ENCODE data around the gene SMAD6.

Gene SMAD6

DNA sequence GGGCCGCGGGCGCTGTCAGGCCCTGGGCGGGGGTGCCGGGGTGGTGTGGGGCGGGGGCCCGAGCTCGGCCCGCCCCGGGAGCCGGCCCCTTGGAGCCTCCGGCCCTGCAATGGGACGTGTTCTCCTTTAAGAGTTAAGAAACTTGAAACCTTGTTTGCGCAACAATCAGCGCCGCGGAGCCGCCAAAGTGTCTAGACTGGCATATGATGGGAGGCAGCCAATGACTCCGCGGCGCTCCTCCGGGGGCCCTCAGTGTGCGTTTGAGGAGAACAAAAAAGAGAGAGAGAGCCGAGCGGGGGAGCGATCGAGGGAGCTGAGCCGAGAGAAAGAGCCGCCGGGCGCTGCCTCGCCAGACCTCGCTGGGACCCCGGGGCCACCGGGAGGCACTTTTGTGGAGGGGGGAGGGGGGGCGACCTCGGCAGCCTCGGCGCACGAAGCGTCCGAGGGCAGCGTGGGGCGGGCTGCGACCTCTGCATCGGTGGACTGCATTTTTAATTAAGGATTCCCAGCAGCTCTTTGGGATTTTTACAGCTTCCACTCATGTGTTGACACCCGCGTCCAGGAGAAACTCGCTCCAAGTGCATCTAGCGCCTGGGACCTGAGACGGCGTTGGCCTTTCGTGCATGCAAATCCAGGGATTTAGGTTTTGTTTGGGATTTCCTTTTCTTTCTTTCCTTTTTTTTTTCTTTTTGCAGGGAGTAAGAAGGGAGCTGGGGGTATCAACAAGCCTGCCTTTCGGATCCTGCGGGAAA lies at the start of gene SMAD6:
TSS of gene SMAD6 (plus strand) at position 202 of the 752 bp plus-strand sequence. CDS start 1,023 bp downstream, outside the sequence.
- peak; percentile 83 for DNase-seq

DNA sequence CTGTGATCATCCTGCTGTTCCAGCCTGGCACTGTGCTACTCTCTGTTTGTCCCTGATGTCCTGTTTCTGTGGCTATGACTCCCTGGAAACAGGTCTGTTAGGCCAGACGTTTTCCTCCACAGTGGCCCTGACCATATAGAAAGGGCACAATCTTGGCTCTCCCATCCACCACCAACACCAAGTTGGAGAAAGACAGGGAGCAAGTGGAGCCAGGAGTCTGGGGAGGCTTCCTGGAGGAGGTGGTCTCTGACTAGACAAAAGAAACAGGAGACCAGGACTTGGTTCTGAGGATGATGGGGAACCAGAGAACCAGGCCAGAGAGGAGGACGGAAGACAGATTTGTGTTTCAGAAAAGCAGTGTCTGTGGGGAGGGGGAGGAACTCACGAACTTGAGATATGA lies 49.2 kb upstream of the SMAD6 start:
- DNase-seq, result no peak

DNA sequence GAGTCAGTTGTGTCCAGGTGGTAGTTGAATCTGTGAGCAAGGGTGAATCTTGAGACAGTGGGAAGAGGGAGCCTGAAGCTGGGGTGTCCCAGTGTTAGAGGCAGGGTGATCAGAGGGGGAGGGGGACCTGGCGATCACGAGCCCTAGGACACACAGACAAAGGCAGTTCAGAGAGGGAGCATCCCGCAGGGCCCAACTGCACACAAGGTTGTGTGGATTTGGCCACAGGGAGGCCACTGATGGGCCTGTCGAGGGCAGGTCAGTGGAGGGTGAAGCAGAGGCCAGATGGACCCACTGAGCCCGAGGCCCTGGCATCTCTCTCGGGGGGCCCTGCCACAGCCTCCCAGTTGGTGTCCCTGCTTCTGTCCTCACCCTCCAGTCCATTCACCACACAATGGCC lies 48.6 kb upstream of the SMAD6 start:
- no peak for DNase-seq

DNA sequence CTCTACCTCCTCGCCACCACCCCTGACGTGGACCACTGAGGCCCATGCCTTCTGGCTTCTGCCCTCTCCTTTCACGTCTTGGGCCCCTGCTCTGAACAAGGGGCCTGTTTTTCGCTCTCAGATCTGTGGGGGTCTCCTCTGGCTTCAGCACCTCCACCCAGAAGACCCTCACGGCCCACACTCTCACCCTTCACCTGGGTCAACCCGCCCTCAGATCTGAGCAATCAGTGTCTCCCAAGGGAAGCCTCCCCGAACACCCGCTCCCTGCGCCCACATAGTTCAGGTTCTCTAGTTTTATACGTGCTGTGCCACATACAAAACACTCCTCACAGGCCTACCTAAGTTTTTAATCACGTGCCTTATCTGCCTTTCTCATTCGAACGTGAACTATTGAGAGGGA lies 48.2 kb upstream of the SMAD6 start:
- no peak for DNase-seq

DNA sequence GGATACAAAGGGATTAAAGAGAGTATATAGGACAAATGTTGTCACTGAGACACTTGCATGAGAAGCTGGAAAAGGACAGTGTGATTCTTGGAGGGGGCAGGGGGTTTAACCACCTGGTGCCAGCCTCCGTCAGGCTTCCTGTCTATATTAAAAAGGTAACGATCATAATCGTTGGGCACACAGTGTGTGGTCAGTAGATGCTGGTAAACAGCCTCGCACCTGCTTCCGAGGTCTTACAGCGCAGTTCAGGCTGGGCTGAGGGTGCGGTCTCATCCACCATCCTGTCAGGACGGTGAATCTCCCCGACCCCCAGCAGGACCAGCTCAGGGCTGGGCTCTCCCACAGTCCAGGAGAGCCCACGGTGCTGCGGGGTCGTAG lies 47.7 kb upstream of the SMAD6 start:
- DNase-seq, result no peak

DNA sequence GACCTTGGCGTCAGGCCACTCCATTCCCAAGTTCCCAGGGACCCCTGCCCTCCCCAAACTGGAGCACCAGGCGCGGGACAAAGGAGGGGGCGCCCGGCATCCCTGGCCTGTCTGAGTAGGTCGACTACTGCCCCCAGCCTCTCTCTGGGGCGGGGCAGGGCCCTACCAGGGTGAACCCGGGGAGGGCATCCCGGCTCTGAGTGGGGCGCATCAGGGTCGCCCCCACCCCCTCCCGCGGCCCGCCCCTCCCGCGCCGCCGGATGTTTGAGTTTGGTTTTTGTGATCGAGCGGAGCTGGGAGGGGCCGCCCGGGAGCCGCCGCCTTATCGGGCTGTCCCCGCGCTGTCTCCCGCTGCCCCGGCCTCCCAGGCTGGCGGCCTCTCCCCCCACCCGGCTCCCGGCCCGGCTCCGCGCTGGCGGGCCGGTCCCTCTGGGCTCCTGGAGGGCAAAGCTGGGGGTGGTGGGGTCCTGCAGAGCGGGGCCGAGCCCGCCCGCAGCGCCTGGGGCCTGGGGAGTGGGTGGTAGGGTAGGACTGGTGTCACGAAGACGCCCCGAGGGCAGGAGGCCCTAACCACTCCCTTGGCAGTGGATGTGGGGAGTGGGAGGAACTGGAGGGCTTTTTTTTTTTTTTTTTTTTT lies 47.2 kb upstream of the SMAD6 start:
- no peak for DNase-seq

DNA sequence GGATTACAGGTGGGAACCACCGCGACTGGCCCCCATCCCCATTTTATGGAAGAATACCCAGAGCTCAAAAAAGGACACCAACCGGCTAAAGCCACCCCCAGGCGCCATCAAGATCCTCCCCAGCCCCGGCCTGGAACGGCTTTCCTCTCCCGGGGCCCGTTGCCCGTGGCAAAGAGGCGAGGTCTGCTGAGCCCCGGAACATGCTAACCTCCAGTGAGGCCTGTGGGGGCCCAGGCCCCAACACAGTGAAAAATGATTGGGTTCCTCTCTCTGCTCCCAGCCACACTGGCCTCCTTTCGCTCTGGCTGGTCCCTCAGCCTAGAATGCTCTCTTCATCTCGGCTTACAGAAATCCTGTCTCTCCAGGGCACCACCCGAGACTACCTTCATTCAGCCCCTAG lies 46.5 kb upstream of the SMAD6 start:
- DNase-seq, result no peak

DNA sequence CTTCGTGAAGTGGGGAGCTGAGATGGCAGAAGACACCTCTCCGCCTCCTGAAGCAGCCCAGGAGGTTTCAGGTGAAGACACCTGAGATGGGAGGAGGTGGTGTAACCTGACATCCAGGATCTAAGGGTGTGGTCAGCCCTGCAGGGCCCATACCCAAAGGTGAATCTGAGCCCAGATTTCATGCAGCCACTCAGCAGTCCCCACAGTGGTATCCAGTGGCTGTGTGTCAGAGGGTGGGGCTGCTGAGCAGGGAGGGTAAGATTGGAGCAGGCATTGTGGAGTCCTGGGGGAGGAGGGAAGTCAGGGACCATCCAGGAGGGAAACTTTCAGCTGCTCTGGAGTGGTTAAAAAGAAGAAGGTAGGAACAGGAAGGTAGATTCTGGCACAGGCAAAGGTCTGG lies 46.0 kb upstream of the SMAD6 start:
- DNase-seq, result no peak

DNA sequence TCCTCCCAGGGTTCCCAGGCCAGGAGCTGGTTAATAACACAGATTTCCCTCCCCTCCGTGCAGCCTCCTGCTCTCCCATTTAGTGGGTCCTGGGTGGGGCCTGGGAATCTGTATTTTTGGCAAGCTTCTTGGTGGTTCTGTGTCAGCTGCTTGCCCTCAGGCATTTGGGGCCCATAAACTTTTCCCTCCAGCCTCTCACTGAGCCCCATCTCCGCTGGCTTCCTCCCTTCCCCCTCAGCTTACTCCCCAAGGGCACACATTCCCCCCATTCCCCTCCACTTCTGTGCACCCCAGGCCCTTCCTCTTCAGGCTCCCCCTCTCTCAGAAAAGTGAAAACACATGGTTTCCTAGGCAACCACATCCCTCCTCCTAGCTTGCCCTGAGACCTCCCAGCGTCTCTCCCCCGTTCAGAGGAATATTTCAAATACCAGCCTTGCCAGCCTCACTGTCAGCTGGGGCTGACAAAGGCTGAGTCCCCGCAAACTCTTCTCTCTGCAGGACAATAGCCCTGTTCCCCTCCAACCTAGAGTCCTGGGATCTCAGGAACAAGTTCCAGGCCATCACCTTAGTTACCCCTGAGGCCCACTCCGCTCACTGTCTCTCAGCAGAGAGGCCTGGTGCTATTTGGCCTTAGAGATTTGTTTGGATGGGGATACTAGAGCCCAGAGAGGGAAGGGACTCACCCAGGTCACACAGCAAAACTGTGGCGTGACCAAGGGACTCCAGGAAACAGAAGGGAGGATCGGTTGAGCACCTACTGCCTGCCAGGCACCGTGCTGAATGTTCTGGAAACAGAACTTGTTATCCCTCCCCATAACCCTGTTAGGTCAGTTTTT lies 44.6 kb upstream of the SMAD6 start:
- no peak for DNase-seq

DNA sequence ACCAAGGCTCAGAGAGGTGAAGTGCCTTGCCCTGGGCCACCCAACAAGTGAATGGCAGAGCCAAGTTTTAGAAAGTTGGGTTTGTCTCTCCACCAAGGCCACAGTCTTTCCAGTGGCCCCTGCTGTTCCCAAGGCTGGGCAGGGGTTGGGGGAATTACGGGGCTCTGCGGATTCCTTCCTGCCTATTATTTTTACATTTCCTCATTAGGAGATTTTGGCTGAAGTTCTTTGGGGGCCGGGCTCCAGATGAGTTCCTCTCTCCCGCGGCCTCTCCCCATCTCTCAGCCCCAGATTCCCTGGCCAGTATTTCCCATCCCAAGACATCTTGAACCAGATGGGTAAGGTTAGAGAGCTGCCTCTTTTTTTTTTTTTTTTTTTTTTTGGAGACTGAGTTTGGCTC lies 44.0 kb upstream of the SMAD6 start:
- no peak for DNase-seq

DNA sequence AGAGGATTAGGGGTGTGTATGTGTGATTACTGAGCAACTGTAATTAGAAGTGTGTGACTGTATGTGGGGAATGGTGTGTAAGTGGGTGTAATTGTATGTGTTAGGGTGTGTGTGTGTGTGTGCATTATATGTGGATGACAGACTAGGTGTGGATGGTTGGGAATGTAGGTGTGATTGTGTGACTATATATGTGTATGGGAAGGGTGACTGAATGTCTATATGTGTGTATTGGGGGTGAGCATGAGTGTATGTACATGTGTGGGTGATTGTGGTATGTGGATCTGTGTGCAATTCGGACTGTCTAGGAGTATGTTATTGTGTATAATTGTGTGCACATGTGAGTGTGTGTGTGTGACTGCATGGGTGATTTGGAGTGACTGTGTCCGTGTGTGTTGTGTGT lies 43.2 kb upstream of the SMAD6 start:
- no peak for DNase-seq

DNA sequence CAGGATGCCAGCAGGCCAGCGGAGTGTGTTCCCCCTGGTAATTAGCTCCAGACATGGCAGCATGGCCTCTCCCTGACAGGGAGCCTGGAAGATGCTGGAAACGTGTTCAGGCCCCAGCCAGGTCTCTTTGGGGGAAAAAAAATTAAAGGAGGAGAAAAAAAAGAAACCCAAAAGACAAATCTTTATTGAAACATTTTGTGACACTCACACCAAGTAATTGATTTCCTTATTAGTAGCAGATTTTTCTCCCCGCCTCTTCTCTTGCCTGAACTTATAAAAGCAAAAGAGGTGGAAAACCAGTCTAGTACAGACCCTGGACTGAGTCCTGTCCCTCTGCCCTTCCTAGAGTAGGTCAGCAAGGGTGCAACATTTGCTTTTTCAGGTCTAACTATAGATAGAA lies 42.7 kb upstream of the SMAD6 start:
- no peak for DNase-seq

DNA sequence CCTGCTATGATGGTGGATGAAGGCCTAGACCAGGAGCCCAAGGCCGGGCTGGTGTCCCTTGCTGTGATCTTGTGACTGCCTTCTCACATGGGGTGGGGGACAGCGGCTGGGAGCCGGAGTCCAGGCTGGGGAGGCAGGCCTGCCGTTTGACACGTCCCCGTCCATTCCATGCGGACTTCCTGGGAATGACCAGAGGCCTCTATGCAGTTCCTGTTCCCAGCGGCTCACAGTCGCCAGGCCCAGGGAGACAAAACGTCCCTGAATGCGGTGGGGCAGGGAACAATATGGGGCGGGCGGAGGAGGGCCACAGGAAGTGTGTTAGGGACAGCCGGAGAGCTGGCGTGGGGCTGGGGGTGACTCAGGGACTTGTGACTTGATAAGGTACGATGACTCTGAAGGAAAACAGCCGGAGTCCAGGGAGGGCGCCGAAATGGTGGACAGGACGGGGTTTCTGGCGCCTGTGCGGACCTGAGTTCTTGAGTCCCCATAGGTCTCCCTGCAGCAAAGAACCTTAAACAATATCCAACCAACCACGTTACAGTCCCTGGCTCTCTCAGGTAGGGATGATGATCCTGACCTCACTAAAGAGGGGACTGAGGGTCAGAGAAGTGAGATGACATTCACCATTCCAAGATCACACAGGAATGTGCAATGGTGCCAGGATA lies 40.5 kb upstream of the SMAD6 start:
- no peak for DNase-seq

DNA sequence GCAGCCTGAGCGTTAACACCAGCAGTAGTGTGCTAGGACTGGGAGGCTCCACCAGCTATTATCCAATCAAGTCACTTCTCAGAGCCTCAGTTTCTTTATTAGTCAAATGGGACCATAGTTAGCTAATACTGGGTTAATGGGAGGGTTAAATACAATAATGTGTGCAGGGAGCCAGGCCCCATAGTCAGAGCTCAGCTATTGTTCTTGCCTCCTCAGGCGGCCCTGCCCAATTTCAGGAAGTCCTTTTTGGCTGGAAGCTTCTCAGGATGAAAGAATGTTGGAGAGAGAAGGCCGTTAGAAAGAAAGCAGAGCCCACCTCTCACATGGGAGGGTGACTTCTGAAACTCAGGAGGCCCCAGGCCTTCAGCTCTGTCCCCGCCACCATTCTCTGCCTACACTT lies 39.5 kb upstream of the SMAD6 start:
- DNase-seq, result no peak

DNA sequence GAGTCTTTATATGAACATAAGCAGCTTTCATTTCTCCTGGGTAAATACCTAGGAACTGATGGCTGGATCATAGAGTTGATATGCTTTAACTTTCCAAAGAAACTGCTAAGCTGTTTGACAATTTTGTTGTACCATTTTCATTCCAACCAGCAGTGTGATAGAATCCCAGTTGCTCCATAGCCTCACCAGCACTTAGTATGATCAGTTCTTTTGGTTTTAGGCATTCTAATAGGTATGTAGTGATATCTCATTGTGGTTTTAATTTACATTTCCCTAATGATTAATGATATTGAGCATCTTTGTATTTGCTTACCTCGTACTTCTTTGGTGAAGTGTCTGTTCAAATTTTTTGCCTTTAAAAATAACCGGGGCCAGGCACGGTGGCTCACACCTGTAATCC lies 38.4 kb upstream of the SMAD6 start:
- DNase-seq, result no peak

DNA sequence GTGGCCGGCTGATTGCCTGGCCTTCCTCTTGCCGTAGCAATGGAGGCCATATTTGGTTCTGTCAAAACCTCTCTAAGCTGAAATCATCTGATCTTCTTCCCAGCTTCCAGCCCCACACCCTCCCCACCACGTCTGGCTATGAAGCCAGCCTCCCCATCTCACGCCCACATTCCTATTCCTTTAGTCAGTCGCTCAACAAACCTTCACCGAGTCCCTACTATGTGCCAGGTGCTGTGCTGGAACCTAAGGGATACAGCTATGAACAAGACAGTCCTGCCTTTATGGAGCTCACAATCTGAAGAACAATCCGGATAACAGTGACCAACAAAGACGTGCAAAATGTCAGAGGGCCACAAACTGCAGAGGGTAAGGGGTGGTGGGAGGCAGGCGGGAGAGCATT lies 31.9 kb upstream of the SMAD6 start:
- no peak for DNase-seq

DNA sequence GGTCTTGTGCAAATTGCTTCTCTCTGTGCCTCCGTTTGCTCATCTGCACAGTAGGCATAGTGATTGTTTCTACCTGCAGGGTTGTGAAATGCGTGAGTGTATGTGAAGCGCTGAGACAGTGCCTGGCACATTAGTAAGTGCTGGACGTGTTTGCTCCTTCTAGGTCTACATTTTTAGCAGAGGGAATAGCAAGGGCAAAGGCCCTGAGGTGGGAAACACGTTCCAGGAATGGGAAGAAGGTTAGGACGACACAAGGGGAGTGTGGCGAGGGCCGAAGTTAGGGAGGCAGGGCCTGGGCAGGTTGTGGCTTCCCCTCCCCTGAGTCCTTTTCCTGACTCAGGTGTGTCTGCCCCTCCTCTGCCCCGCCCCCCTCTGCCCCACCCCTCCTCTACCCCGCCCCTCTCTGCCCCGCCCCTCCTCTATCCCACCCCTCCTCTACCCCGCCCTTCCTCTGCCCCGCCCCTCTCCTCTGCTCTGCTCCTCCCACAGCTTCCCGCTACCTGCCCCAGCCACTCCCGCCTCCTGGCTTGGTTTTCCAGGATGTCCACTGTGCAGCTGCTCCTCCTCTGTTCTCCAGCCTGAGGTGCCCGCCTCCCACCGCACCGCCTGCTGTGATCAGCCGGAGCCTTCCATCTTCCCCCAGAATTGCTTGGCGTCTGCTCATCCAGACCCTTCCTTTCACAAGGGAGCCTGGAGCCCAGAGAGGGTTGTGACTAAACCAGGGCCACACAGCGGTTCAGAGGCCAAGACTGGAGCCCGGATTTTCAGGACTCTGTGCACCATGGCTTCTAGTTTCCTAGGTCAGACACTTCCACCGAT lies 31.1 kb upstream of the SMAD6 start:
- peak; percentile 92 for DNase-seq

DNA sequence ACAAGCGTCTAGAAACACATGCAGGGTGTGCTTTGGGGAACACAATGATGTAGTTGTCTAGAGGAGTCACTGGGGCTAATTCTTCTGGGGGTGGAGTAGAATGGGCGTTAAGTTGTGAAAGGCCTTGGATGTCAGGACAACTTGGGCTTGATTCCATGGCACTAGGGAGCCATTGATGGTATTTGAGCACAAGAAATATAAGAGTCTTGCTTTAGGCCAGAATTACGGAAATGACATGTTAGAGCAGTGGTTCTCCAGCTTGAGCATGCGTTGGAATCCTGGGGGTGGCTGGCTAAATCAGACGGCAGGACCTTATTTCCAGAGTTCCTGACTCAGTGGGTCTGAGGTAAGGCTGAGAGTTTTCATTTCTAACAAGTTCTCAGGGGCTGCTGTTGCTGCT lies 29.2 kb upstream of the SMAD6 start:
- no peak for DNase-seq

DNA sequence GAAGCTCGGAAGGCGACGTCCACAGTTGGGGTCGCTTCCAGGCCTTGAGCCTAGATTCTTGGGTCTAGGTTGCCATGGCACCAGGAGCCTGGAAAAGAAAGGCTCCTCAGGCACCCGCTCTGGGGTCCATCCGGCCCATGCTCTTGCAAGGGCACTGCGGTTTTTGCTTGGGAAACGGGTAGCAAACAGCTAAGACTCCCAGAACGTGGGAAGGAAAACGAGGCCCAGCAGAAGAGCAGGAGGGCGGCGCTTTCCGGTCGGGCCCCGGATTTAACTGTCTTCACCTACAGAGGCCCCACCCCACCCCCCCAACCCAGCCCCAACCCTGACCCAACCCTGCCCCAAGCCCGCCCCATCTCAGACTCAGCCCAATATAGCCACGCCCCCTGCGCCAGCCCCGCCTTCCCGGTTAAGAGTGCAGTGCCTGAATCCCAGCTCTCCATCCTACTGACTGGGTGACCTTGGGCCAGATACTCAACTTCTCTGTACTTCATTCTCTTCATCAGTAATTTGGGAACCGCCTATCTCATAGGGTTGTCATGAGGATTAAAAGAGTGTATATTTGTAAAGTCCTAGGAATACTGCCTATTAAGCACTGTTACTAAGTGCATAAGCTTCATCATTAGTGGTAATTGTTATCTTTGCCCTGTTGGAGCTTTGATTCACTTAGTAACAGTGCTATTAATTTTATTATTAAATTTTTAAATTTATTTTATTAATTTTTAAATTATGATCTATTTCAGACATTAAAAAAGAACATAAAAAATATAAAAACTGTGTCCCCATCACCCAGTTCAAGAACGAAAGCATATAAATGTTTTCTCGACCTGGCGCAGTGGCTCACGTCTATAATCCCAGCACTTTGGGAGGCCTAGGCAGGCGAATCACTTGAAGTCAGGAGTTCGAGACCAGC lies 28.4 kb upstream of the SMAD6 start:
- no peak for DNase-seq

DNA sequence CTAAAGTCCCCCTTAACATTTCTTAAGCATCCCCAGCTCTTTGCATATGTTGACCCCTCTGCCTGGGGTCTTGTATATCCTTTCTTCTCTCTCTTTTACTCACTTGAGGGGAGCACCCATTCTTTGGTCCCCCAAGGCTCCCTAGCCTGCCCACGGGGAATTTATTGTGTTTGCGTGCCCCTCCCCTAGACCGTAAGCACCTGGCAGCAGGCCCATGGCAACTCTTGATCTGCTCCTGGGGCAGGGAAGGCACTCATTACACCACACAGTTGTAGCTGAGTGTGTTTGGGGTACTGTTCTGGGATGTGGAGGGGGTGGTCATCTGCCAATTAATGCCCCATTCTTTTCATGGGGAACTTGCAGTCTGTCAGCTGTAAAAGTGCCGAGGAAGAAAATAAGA lies 27.3 kb upstream of the SMAD6 start:
- DNase-seq, result no peak

DNA sequence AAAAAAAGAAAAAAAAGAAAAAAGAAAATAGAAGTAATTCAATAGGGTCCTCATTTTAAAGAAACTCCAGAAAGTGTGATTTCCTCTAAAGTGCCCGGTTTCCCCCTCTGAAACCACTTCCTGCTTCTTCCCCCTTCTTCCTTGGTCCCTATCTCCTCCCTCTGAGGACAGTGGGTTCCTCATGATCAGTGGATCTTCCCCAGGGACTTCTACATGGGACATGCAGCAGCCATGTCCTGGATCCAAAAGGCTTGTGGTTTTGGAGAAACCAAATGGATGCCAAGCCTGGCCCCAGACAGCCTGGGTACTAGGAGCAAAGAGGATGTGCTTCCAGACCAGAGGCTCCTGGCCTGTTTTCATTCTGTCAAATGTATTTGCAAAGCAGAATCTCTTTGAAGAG lies 26.6 kb upstream of the SMAD6 start:
- DNase-seq, result no peak

DNA sequence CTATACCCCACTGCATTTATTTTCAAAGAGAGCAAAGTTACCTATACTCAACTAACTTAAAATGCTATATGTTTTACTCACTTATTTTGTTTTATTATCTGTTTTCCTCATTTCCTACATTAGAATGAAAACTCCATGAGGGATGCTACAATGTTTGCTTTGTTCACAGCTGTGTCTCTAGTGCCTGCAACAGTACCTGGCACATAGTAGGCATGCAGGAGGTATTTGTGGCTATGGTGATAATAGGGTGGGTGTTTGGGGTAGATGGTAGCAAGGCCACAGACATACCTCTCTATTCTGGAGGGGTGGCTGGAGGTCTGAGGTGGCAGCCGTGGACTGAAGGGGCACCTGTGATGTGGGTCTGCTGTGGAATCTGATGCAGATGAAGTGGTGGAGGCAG lies 24.7 kb upstream of the SMAD6 start:
- DNase-seq, result no peak

Data from DMS53 (cell line).